ENCODE measurements around the gene PLD5. TPM values are rescaled to one million over a fixed set of nuclear protein-coding genes. Genes with fewer than 3 reads are reported as not detected.

The PLD5 gene
- total RNA-seq, 3 donors from 2014 or later (not counting 1 experiment from before 2014, with no cell fraction given), result not detected

- ATAC-seq, result no peak
- no peaks in the 10 kb centered on the region for H3K27me3 ChIP-seq (ENCODE audit: control insufficient read depth, insufficient read depth, low read length)
- H3K27ac ChIP-seq (ENCODE audit: low read length), result no peak overlapping the region
- no peak for DNase-seq
- intact Hi-C loops (cut with micrococcal nuclease), result no loop called here
- no peak for TF ChIP-seq CTCF (IDR thresholded peaks at IDR 0.05)
- H3K4me3 Mint-ChIP-seq, result no peak overlapping the region
- H3K9me3 ChIP-seq (ENCODE audit: control insufficient read depth, insufficient read depth, low read length), result no peaks in the 10 kb centered on the region
- H3K4me1 Mint-ChIP-seq, result no peaks in the 10 kb centered on the region
- H3K36me3 ChIP-seq (ENCODE audit: control insufficient read depth, insufficient read depth, low read length), result no peaks in the 10 kb centered on the region
- H3K4me3 ChIP-seq (ENCODE audit: low read length), result no peak overlapping the region
- H3K27ac Mint-ChIP-seq, result no peak overlapping the region
- WGBS (ENCODE audit: insufficient coverage), result 100% methylated on average over 1 of the region's 2 CpGs
- H3K27me3 Mint-ChIP-seq (ENCODE audit: low read depth in 2 of 2), result no peaks in the 10 kb centered on the region
- no peaks in the 10 kb centered on the region for H3K4me1 ChIP-seq (ENCODE audit: control insufficient read depth, insufficient read depth, low read length)
- no peaks in the 10 kb centered on the region for H3K36me3 Mint-ChIP-seq
- H3K9me3 Mint-ChIP-seq, result peaks cover 0 to 5% of the 10 kb centered on the region in 2 donors
Measured at GRCh38 chr1:242542271-242542670, 17.8 kb upstream of the PLD5 start.

- no peak for DNase-seq
- H3K27ac ChIP-seq (ENCODE audit: low read length), result no peak overlapping the region
- intact Hi-C loops (cut with micrococcal nuclease), result no loop called here
- ATAC-seq, result no peak
- Mint-ChIP-seq H3K9me3 (peaks cover 2 to 7% of the 10 kb centered on the region in 2 donors), H3K4me1 (no peaks in the 10 kb centered on the region), H3K36me3 (no peaks in the 10 kb centered on the region), H3K27ac (no peak overlapping the region), H3K4me3 (no peak overlapping the region), H3K27me3 (ENCODE audit: low read depth in 2 of 2) (peaks cover 3 to 9% of the 10 kb centered on the region in 2 donors)
- TF ChIP-seq CTCF (IDR thresholded peaks at IDR 0.05), result no peak
- H3K9me3 ChIP-seq (ENCODE audit: control insufficient read depth, insufficient read depth, low read length), result no peaks in the 10 kb centered on the region
- H3K4me3 ChIP-seq (ENCODE audit: low read length), result no peak overlapping the region
- H3K4me1 ChIP-seq (ENCODE audit: control insufficient read depth, insufficient read depth, low read length), result no peaks in the 10 kb centered on the region
- WGBS (ENCODE audit: insufficient coverage), result 38% methylated on average over 1 of the region's 1 CpG
- no peaks in the 10 kb centered on the region for H3K27me3 ChIP-seq (ENCODE audit: control insufficient read depth, insufficient read depth, low read length)
- H3K36me3 ChIP-seq (ENCODE audit: control insufficient read depth, insufficient read depth, low read length), result no peaks in the 10 kb centered on the region
Measured at GRCh38 chr1:242535986-242536385, 11.5 kb upstream of the PLD5 start.

GRCh38 chr1:242534753-242535152, 10.3 kb upstream of the PLD5 start:
- no peak for ATAC-seq
- H3K4me1 Mint-ChIP-seq, result no peaks in the 10 kb centered on the region
- no peak for TF ChIP-seq CTCF (IDR thresholded peaks at IDR 0.05)

GRCh38 chr1:242530761-242531160, 6.3 kb upstream of the PLD5 start:
- peaks cover 2 to 4% of the 10 kb centered on the region in 2 donors for H3K9me3 Mint-ChIP-seq
- H3K36me3 Mint-ChIP-seq, result no peaks in the 10 kb centered on the region
- Histone ChIP-seq H3K9me3 (ENCODE audit: control insufficient read depth, insufficient read depth, low read length) (no peaks in the 10 kb centered on the region), H3K4me1 (ENCODE audit: control insufficient read depth, insufficient read depth, low read length) (no peaks in the 10 kb centered on the region), H3K27me3 (ENCODE audit: control insufficient read depth, insufficient read depth, low read length) (peaks cover 2% of the 10 kb centered on the region), H3K27ac (ENCODE audit: low read length) (no peak overlapping the region), H3K4me3 (ENCODE audit: low read length) (no peak overlapping the region), H3K36me3 (ENCODE audit: control insufficient read depth, insufficient read depth, low read length) (no peaks in the 10 kb centered on the region)
- WGBS (ENCODE audit: insufficient coverage), result 57% methylated on average over 1 of the region's 1 CpG
- intact Hi-C loops (cut with micrococcal nuclease), result no loop called here
- H3K27ac Mint-ChIP-seq, result no peak overlapping the region
- DNase-seq (no peak), ATAC-seq (no peak)
- no peak for TF ChIP-seq CTCF (IDR thresholded peaks at IDR 0.05)
- H3K4me3 Mint-ChIP-seq, result no peak overlapping the region
- peaks cover 8 to 14% of the 10 kb centered on the region in 2 donors for H3K27me3 Mint-ChIP-seq (ENCODE audit: low read depth in 2 of 2)
- no peaks in the 10 kb centered on the region for H3K4me1 Mint-ChIP-seq

More at GRCh38 chr1:242534753-242535152, 10.3 kb upstream of the PLD5 start:
- no peaks in the 10 kb centered on the region for H3K4me1 ChIP-seq (ENCODE audit: control insufficient read depth, insufficient read depth, low read length)
- H3K36me3 ChIP-seq (ENCODE audit: control insufficient read depth, insufficient read depth, low read length), result no peaks in the 10 kb centered on the region
- H3K27ac Mint-ChIP-seq, result no peak overlapping the region
- peaks cover 2 to 4% of the 10 kb centered on the region in 2 donors for H3K9me3 Mint-ChIP-seq
- intact Hi-C loops (cut with micrococcal nuclease), result no loop called here
- H3K9me3 ChIP-seq (ENCODE audit: control insufficient read depth, insufficient read depth, low read length), result no peaks in the 10 kb centered on the region
- H3K4me3 Mint-ChIP-seq, result no peak overlapping the region
- WGBS (ENCODE audit: insufficient coverage), result no CpG with 5 or more reads among the region's 1 CpG
- H3K27ac ChIP-seq (ENCODE audit: low read length), result no peak overlapping the region
- peaks cover 3 to 9% of the 10 kb centered on the region in 2 donors for H3K27me3 Mint-ChIP-seq (ENCODE audit: low read depth in 2 of 2)
- no peak overlapping the region for H3K4me3 ChIP-seq (ENCODE audit: low read length)
- H3K36me3 Mint-ChIP-seq, result no peaks in the 10 kb centered on the region
- no peaks in the 10 kb centered on the region for H3K27me3 ChIP-seq (ENCODE audit: control insufficient read depth, insufficient read depth, low read length)
- no peak for DNase-seq
